ENCODE measurements around the gene GABRB3.

- TF ChIP-seq POLR2AphosphoS5 (IDR thresholded peaks at IDR 0.05; ENCODE audit: low read depth, low read length) = no peak
- TF ChIP-seq CTCF (IDR thresholded peaks at IDR 0.05) = no peak
- TF ChIP-seq REST (IDR thresholded peaks at IDR 0.05; ENCODE audit: insufficient read depth in 1 of 2, low read depth in 2 of 2, low read length in 1 of 2) = no peak
Measured at GRCh38 chr15:26561896-26562295, 211.0 kb downstream of the GABRB3 start.

Measured in Panc1 (cell line).